Liver (tissue), 2 donors: Measurements from ENCODE around the gene FOXD1.

ENCODE experiments used
- TF ChIP-seq, protein P1 (sequence below): fragments of 150-350 bp; IDR thresholded peaks from 2 replicates; pipeline ENCODE4 v1.5.1; 2017; ENCODE audit warnings: improper control_type of control experiment, low read depth, low read length; ENCODE audit not compliant: missing input control
- TF ChIP-seq, protein P2 (sequence below): IDR thresholded peaks from 2 replicates; pipeline ENCODE4 v1.6.1; 2016; ENCODE audit warnings: antibody characterized with exemption, mild to moderate bottlenecking
- donor health status: healthy.

DNA sequence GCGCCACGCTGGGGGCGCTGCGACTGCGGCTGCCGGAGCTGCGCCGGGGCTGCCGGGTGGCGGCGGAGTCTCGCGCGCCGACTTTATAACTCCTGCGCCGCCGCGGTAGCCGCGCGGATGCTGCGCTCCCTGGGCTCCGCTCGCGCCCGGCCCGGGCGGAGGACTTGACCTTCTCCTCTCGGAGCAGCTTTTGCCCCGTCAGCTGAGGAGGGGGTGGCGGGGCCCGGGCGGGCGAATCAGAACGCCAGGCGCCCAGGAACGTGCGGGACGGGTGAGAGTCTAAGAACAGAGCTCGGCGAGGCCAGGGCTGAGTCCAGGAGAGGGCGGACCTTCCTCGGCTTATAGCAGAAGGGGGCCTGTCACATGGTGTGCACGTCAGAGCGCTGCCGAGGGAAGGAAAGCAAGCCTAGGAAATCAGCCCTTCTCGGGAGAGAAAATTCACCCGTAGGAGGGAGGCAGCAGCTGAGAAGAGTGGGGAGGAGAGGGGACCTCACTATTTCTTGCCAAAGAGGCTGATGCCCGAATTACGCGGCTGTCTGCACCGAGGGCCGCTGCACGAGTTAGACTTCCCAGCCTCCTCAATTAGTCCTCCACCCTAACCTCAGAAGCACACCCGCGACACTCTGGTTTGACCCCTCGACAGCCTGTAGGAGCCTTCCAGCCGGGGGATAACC, at the start of gene FOXD1:
- TF ChIP-seq, protein P1, sequence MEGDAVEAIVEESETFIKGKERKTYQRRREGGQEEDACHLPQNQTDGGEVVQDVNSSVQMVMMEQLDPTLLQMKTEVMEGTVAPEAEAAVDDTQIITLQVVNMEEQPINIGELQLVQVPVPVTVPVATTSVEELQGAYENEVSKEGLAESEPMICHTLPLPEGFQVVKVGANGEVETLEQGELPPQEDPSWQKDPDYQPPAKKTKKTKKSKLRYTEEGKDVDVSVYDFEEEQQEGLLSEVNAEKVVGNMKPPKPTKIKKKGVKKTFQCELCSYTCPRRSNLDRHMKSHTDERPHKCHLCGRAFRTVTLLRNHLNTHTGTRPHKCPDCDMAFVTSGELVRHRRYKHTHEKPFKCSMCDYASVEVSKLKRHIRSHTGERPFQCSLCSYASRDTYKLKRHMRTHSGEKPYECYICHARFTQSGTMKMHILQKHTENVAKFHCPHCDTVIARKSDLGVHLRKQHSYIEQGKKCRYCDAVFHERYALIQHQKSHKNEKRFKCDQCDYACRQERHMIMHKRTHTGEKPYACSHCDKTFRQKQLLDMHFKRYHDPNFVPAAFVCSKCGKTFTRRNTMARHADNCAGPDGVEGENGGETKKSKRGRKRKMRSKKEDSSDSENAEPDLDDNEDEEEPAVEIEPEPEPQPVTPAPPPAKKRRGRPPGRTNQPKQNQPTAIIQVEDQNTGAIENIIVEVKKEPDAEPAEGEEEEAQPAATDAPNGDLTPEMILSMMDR, result no peak
- TF ChIP-seq, protein P2, sequence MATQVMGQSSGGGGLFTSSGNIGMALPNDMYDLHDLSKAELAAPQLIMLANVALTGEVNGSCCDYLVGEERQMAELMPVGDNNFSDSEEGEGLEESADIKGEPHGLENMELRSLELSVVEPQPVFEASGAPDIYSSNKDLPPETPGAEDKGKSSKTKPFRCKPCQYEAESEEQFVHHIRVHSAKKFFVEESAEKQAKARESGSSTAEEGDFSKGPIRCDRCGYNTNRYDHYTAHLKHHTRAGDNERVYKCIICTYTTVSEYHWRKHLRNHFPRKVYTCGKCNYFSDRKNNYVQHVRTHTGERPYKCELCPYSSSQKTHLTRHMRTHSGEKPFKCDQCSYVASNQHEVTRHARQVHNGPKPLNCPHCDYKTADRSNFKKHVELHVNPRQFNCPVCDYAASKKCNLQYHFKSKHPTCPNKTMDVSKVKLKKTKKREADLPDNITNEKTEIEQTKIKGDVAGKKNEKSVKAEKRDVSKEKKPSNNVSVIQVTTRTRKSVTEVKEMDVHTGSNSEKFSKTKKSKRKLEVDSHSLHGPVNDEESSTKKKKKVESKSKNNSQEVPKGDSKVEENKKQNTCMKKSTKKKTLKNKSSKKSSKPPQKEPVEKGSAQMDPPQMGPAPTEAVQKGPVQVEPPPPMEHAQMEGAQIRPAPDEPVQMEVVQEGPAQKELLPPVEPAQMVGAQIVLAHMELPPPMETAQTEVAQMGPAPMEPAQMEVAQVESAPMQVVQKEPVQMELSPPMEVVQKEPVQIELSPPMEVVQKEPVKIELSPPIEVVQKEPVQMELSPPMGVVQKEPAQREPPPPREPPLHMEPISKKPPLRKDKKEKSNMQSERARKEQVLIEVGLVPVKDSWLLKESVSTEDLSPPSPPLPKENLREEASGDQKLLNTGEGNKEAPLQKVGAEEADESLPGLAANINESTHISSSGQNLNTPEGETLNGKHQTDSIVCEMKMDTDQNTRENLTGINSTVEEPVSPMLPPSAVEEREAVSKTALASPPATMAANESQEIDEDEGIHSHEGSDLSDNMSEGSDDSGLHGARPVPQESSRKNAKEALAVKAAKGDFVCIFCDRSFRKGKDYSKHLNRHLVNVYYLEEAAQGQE, result no peak
